SH-SY5Y (cell line): ENCODE data around the gene CRYBG3.

Experiments used
- GATA2 ChIP-seq: IDR thresholded peaks from 2 replicates; pipeline ENCODE4 v1.6.1; 2011; ENCODE audit warnings: mild to moderate bottlenecking, low read depth, low read length
- GATA3 ChIP-seq: IDR thresholded peaks from 2 replicates; pipeline ENCODE4 v1.6.1; 2011; ENCODE audit warnings: low read depth, mild to moderate bottlenecking, low read length, moderate library complexity

DNA sequence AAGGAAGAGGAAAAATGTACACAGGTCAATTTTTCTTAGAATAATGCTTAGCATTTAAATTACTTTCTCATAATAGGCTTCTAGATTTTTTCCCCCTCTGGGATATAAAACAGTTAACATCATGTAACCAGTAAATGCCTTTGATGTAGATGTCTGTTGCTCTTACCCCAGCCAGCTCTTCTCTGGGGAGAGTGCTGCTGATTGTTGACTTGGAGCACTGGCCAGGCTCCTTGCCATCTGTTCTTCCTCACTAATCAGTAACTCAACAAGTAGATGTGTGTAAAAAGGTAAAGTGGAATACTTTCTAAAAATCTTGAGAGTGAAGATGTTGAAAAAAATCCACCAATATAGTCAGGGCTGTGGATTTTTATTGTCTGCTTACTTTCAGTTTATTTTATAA is 108.2 kb downstream of the CRYBG3 start:
- TF ChIP-seq GATA3 (no peak), GATA2 (no peak)
